GM21576 (cell line): ENCODE measurements around the gene CACNA1I.

Experiments used
- ATAC-seq: cut with Tn5 transposase; IDR thresholded peaks from one replicate; pipeline ENCODE4 v1.9.1; 2021; ENCODE audit warnings: mild to moderate bottlenecking, moderate library complexity; ENCODE audit not compliant: unreplicated experiment

The CACNA1I gene

GRCh38 chr22:39567135-39567946 is 3.2 kb upstream of the CACNA1I start:
- ATAC-seq: no peak

- ATAC-seq: no peak
Observed at GRCh38 chr22:39568278-39568981, 2.1 kb upstream of the CACNA1I start.

- no peak for ATAC-seq
Observed at GRCh38 chr22:39569066-39569465, 1.5 kb upstream of the CACNA1I start.

- no peak for ATAC-seq
Observed at GRCh38 chr22:39570226-39570625, 327 bp upstream of the CACNA1I start.

- ATAC-seq: no peak
Observed at GRCh38 chr22:39571538-39571937, 985 bp downstream of the CACNA1I start.

GRCh38 chr22:39574779-39575551 is 4.4 kb downstream of the CACNA1I start:
- ATAC-seq: no peak

- no peak for ATAC-seq
Observed at GRCh38 chr22:39575552-39575825, 4.9 kb downstream of the CACNA1I start.

- ATAC-seq: no peak
Observed at GRCh38 chr22:39576027-39576426, 5.5 kb downstream of the CACNA1I start.

- ATAC-seq: no peak
Observed at GRCh38 chr22:39577366-39577765, 6.8 kb downstream of the CACNA1I start.

- no peak for ATAC-seq
Observed at GRCh38 chr22:39577900-39578299, 7.3 kb downstream of the CACNA1I start.

- no peak for ATAC-seq
Observed at GRCh38 chr22:39580006-39580441, 9.5 kb downstream of the CACNA1I start.

GRCh38 chr22:39580795-39581194 is 10.2 kb downstream of the CACNA1I start:
- no peak for ATAC-seq

- no peak for ATAC-seq
Observed at GRCh38 chr22:39581303-39581702, 10.8 kb downstream of the CACNA1I start.

- no peak for ATAC-seq
Observed at GRCh38 chr22:39583066-39583667, 12.6 kb downstream of the CACNA1I start.

- no peak for ATAC-seq
Observed at GRCh38 chr22:39589875-39590274, 19.3 kb downstream of the CACNA1I start.

- ATAC-seq: no peak
Observed at GRCh38 chr22:39592081-39593065, 21.8 kb downstream of the CACNA1I start.

GRCh38 chr22:39593066-39593930 is 22.7 kb downstream of the CACNA1I start:
- no peak for ATAC-seq

GRCh38 chr22:39593931-39594285 is 23.4 kb downstream of the CACNA1I start:
- no peak for ATAC-seq

- ATAC-seq: no peak
Observed at GRCh38 chr22:39594411-39594810, 23.9 kb downstream of the CACNA1I start.
